GM23248 (cell line): ENCODE data around the gene FARP1.

ENCODE experiments used
- EZH2 ChIP-seq: fragments of 200-600 bp; sonication (generic); IDR thresholded peaks from 2 replicates; pipeline ENCODE4 v1.6.1; 2018; ENCODE audit warnings: antibody characterized with exemption, mild to moderate bottlenecking; ENCODE audit not compliant: insufficient read depth, poor library complexity, severe bottlenecking
- EZH2phosphoT487 ChIP-seq: fragments of 200-600 bp; sonication (generic); IDR thresholded peaks from 2 replicates; pipeline ENCODE4 v1.6.1; 2018; ENCODE audit warnings: antibody characterized with exemption, moderate library complexity, mild to moderate bottlenecking, low read depth; ENCODE audit not compliant: insufficient read depth

GRCh38 chr13:98476538-98476966 lies 333.7 kb downstream of the FARP1 start:
- TF ChIP-seq EZH2 (no peak), EZH2phosphoT487 (no peak)
